NCI-H1092 (cell line): ENCODE data around the gene GRAPL.
"Not testable (repeated sequence)": the region's sequence is repeated elsewhere in the genome, so short reads cannot be mapped to it uniquely, and the experiment has no call there.

Source experiments
- DNase-seq: peaks from one replicate; lab custom pipeline; 2025; lab: John Stamatoyannopoulos, UW

GRAPL gene

GRCh38 chr17:19188870-19189708, 61.7 kb downstream of the GRAPL start:
- DNase-seq: not testable (repeated sequence)

DNA sequence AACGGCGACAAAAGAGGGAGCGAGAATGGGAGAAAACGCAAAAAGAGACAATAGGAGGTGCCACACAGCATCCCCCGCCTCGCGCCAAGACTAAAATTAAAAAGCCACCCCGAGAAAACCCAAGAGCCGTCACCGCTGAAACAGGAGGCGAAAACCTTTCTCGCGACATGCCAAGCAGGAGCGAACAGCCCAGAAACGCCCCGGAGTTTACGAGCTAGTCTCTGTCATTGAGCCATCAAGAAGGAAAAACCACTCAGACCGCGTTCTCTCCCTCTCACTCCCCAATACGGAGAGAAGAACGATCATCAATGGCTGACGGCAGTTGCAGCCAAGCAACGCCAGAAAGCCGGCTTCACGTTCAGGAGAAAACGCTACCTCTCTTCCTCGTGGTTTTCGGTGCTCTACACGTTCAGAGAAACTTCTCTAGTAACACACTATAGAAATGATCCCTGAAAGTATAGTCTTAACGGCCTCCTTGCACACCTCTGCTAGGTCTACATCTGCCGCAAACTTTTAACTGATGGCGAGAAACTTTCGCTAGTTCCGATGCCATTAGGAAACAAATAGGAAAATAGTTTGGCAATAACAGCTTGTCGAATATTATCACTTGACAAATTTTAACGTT, 62.5 kb downstream of the GRAPL start:
- DNase-seq: not testable (repeated sequence)

GRCh38 chr17:19196382-19197204, 69.2 kb downstream of the GRAPL start:
- not testable (repeated sequence) for DNase-seq

DNA sequence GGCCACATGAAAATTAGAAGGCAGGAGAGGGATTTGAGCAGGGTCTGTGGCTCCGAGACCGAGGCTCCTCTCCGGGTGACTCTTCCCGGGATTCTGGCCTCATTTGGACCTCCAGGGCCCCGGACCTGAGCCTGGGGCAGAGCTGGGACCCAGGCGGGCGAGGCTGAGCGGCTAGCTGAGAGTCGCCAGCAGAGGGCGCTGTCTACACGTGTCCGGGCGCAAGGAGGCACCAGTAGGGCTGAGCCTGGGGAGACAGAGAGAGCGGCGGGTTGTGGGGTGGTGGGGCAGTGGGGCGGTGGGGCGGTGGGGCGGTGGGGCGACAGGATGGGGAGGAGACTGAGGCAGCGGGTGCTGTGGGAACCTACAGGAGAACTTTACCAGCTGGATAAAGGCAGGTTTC, 75.1 kb downstream of the GRAPL start:
- DNase-seq: not testable (repeated sequence)

DNA sequence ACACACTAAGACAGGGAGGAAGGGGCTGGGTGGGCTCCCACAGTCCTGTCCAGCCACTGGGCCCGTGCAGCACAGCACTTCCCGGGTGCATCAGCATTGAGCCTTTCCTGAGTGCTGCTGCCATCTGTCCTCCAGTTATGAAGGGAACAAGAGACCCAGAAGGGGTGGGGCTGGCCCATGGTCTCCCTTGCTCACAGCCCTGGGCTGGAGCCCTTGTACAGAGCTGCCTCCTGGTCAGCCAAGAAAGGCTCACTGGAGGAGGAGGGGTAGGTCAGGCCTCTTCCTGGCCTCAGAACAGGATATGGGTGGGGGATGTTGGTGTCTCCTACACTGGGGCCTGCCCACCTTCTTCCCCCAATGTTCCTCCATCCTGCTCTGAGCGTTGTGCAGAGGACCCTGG, 76.0 kb downstream of the GRAPL start:
- DNase-seq: not testable (repeated sequence)
